ENCODE results near the gene NCOA5. TPM values are rescaled to one million over a fixed set of nuclear protein-coding genes. Genes with fewer than 3 reads are reported as not detected.

The NCOA5 gene
- polyA plus RNA-seq, 1 donor (not counting 4 experiments of a cell fraction or from before 2014, with no cell fraction given), result 17.6 TPM

DNA sequence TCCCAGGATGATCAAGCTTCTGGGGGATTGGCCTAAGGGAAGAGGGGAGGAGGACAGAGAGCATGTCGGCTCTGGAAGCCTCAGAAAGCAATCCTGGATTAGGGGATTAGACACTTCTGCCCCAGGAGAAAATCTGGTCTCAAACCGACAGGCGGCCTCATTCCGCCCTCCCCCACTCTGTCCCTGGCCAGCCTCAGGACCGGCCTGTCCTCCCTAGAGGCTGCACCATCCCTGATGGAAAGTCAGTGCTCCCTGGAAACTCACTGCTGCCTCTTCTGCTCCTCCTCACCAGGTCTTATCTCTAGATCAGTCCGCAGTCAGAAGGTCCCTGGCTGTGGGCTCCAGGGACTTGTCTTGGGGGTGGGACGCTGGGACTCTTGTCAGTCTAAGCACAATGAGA lies 61.7 kb downstream of the NCOA5 start:
- no peaks in the 10 kb centered on the region for H3K4me1 ChIP-seq (ENCODE audit: control insufficient read depth, extremely low read depth, insufficient read depth, low read length)
- no peak overlapping the region for H3K4me3 ChIP-seq (ENCODE audit: control insufficient read depth in 2 of 3, extremely low read depth in 1 of 3, insufficient read depth in 2 of 3, low read depth in 1 of 3, low read length in 3 of 3)
- TF ChIP-seq, protein P1, sequence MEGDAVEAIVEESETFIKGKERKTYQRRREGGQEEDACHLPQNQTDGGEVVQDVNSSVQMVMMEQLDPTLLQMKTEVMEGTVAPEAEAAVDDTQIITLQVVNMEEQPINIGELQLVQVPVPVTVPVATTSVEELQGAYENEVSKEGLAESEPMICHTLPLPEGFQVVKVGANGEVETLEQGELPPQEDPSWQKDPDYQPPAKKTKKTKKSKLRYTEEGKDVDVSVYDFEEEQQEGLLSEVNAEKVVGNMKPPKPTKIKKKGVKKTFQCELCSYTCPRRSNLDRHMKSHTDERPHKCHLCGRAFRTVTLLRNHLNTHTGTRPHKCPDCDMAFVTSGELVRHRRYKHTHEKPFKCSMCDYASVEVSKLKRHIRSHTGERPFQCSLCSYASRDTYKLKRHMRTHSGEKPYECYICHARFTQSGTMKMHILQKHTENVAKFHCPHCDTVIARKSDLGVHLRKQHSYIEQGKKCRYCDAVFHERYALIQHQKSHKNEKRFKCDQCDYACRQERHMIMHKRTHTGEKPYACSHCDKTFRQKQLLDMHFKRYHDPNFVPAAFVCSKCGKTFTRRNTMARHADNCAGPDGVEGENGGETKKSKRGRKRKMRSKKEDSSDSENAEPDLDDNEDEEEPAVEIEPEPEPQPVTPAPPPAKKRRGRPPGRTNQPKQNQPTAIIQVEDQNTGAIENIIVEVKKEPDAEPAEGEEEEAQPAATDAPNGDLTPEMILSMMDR (optimal IDR thresholded peaks at IDR 0.05 in 1 of 3, IDR thresholded peaks at IDR 0.05 in 1 of 3, conservative IDR thresholded peaks at IDR 0.05 in 1 of 3; ENCODE audit: extremely low read depth in 1 of 3, insufficient read depth in 2 of 3, low read length in 3 of 3), result no peak
- TF ChIP-seq EZH2 (IDR thresholded peaks at IDR 0.05; ENCODE audit: low read length), result no peak
- no peaks in the 10 kb centered on the region for H3K9me3 ChIP-seq (ENCODE audit: control insufficient read depth, low read depth, low read length)
- no peaks in the 10 kb centered on the region for H3K36me3 ChIP-seq (ENCODE audit: control insufficient read depth in 2 of 2, extremely low read depth in 1 of 2, insufficient read depth in 2 of 2, low read length in 2 of 2)
- no peak overlapping the region for H2AFZ ChIP-seq (ENCODE audit: control insufficient read depth, low read length)
- no peaks in the 10 kb centered on the region for H3K79me2 ChIP-seq (ENCODE audit: control insufficient read depth, insufficient read depth, low read length)
- H3K9me1 ChIP-seq (ENCODE audit: control insufficient read depth, extremely low read depth, insufficient read depth, low read length), result no peaks in the 10 kb centered on the region
- no peak overlapping the region for H3K27ac ChIP-seq (ENCODE audit: control insufficient read depth, insufficient read depth, low read length)
- H3K9ac ChIP-seq (ENCODE audit: control insufficient read depth, extremely low read depth, insufficient read depth, low read length), result no peak overlapping the region
- dilution Hi-C loops (cut with MboI; ENCODE audit: extremely low pct_ligation_motif_present, low sequenced_read_pairs), result no loop called here
- H4K20me1 ChIP-seq (ENCODE audit: control insufficient read depth, extremely low read depth, insufficient read depth, low read length), result no peaks in the 10 kb centered on the region
- peaks cover 75% of the 10 kb centered on the region for H3K27me3 ChIP-seq (ENCODE audit: control insufficient read depth, extremely low read depth, insufficient read depth, low read length)
- no peak overlapping the region for H3K4me2 ChIP-seq (ENCODE audit: control insufficient read depth, extremely low read depth, insufficient read depth, low read depth, low read length)
- DNase-seq (ENCODE audit: low read depth, low spot score) (no peak), FAIRE-seq (no peak)

DNA sequence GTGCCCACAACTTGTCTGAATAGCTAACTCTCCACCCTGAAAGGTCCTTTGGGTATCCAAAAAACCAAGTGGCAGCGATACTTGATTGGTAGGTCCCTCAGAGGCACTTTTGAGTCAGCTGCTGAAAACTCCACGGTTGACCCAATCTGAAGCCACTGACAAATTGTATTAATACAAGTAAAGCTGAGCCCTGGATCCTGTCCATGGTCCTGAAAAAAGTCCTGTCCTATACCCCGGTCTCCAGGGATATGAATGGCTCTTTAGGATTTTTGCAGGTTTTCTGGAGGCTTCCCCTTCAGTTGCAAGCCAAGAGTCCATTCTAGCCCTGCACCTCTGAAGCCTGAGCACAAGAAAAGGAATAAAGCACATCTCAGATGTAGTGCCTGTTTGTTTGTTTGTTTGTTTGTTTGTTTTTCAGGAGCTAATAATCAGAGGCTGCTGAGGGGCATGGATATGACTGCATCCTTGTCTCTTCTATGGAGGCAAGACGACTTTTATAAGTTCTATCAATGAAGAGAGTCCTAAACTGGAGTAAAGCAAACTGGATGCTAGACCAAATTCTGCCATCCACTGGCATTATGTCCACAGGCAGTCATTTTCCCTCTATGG lies 62.4 kb downstream of the NCOA5 start:
- no peak overlapping the region for H3K4me3 ChIP-seq (ENCODE audit: control insufficient read depth in 2 of 3, extremely low read depth in 1 of 3, insufficient read depth in 2 of 3, low read depth in 1 of 3, low read length in 3 of 3)
- H3K4me2 ChIP-seq (ENCODE audit: control insufficient read depth, extremely low read depth, insufficient read depth, low read depth, low read length), result no peak overlapping the region
- no peaks in the 10 kb centered on the region for H3K36me3 ChIP-seq (ENCODE audit: control insufficient read depth in 2 of 2, extremely low read depth in 1 of 2, insufficient read depth in 2 of 2, low read length in 2 of 2)
- H3K27ac ChIP-seq (ENCODE audit: control insufficient read depth, insufficient read depth, low read length), result no peak overlapping the region
- H3K9me3 ChIP-seq (ENCODE audit: control insufficient read depth, low read depth, low read length), result no peaks in the 10 kb centered on the region
- peaks cover 67% of the 10 kb centered on the region for H3K27me3 ChIP-seq (ENCODE audit: control insufficient read depth, extremely low read depth, insufficient read depth, low read length)
- no peaks in the 10 kb centered on the region for H3K79me2 ChIP-seq (ENCODE audit: control insufficient read depth, insufficient read depth, low read length)
- no peak overlapping the region for H3K9ac ChIP-seq (ENCODE audit: control insufficient read depth, extremely low read depth, insufficient read depth, low read length)
- DNase-seq (ENCODE audit: low read depth, low spot score) (no peak), FAIRE-seq (no peak)
- no peaks in the 10 kb centered on the region for H3K9me1 ChIP-seq (ENCODE audit: control insufficient read depth, extremely low read depth, insufficient read depth, low read length)
- dilution Hi-C loops (cut with MboI; ENCODE audit: extremely low pct_ligation_motif_present, low sequenced_read_pairs), result no loop called here
- no peaks in the 10 kb centered on the region for H4K20me1 ChIP-seq (ENCODE audit: control insufficient read depth, extremely low read depth, insufficient read depth, low read length)
- H2AFZ ChIP-seq (ENCODE audit: control insufficient read depth, low read length), result no peak overlapping the region
- TF ChIP-seq, protein P1 (optimal IDR thresholded peaks at IDR 0.05 in 1 of 3, IDR thresholded peaks at IDR 0.05 in 1 of 3, conservative IDR thresholded peaks at IDR 0.05 in 1 of 3; ENCODE audit: extremely low read depth in 1 of 3, insufficient read depth in 2 of 3, low read length in 3 of 3), result no peak
- no peak for TF ChIP-seq EZH2 (IDR thresholded peaks at IDR 0.05; ENCODE audit: low read length)
- H3K4me1 ChIP-seq (ENCODE audit: control insufficient read depth, extremely low read depth, insufficient read depth, low read length), result peaks cover 3% of the 10 kb centered on the region
